ENCODE measurements around the gene LRRN4. TPM values are rescaled to one million over a fixed set of nuclear protein-coding genes. Genes with fewer than 3 reads are reported as not detected.
"Not testable (repeated sequence)": the region's sequence is repeated elsewhere in the genome, so short reads cannot be mapped to it uniquely, and the experiment has no call there.

Gene LRRN4
- total RNA-seq, 4 donors from 2014 or later = not detected

DNA sequence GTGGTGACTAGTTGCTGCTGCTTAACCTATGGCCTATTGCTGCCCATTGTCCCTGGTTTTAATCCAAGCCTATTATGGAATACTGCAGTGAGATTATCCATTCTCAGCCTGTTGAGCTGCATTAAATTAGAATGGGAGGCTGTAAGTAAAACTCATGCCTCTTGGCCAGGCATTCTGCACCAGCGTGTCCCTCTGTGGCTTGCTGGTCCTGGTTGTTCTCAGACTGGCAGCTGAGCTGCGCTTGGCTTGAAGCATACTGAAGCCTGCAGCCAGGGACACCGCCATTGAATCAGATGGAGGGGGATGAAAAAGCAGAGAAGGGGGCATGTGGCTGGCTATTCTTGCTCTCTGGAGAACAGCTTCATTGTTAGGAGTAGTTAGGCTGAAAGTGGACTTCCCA lies 15.6 kb downstream of the LRRN4 start:
- Histone ChIP-seq H3K4me3 (no peak overlapping the region), H3K4me1 (no peaks in the 10 kb centered on the region), H3K9me3 (no peaks in the 10 kb centered on the region), H3K27ac (no peak overlapping the region), H3K27me3 (no peaks in the 10 kb centered on the region), H3K36me3 (peaks cover 0 to 86% (median 0%) of the 10 kb centered on the region in 3 donors)
- no peak for DNase-seq
- TF ChIP-seq, protein P1, sequence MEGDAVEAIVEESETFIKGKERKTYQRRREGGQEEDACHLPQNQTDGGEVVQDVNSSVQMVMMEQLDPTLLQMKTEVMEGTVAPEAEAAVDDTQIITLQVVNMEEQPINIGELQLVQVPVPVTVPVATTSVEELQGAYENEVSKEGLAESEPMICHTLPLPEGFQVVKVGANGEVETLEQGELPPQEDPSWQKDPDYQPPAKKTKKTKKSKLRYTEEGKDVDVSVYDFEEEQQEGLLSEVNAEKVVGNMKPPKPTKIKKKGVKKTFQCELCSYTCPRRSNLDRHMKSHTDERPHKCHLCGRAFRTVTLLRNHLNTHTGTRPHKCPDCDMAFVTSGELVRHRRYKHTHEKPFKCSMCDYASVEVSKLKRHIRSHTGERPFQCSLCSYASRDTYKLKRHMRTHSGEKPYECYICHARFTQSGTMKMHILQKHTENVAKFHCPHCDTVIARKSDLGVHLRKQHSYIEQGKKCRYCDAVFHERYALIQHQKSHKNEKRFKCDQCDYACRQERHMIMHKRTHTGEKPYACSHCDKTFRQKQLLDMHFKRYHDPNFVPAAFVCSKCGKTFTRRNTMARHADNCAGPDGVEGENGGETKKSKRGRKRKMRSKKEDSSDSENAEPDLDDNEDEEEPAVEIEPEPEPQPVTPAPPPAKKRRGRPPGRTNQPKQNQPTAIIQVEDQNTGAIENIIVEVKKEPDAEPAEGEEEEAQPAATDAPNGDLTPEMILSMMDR (IDR thresholded peaks at IDR 0.05) = no peak
- no peak for TF ChIP-seq POLR2A (IDR thresholded peaks at IDR 0.05)

DNA sequence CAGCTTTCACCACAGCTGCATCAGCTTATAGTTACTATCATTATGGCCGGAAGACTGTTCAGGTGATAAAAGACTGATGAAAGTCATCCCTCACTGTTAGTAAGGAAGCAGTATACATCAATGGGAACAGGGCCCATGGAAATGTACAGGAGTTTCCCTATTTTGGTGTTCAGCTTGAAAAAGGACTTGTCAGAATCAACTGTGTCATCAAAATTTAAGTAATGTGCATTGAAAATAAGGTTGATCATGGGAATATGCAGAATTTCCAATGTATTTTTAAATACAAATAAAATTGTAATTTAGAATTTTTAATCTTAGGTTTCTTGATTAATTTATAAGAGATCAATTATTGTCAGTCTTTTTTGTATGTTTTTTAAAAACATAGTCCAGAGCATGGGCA lies 16.8 kb downstream of the LRRN4 start:
- Histone ChIP-seq H3K4me1 (no peaks in the 10 kb centered on the region), H3K4me3 (no peak overlapping the region), H3K9me3 (no peaks in the 10 kb centered on the region), H3K36me3 (peaks cover 0 to 89% (median 0%) of the 10 kb centered on the region in 3 donors), H3K27me3 (no peaks in the 10 kb centered on the region), H3K27ac (no peak overlapping the region)
- DNase-seq = no peak
- TF ChIP-seq, protein P1 (IDR thresholded peaks at IDR 0.05) = no peak
- TF ChIP-seq POLR2A (IDR thresholded peaks at IDR 0.05) = no peak

GRCh38 chr20:6036213-6036612 lies 17.6 kb downstream of the LRRN4 start:
- Histone ChIP-seq H3K27me3 (no peaks in the 10 kb centered on the region), H3K4me1 (no peaks in the 10 kb centered on the region), H3K9me3 (no peaks in the 10 kb centered on the region), H3K27ac (no peak overlapping the region), H3K4me3 (no peak overlapping the region), H3K36me3 (peaks cover 0 to 85% (median 0%) of the 10 kb centered on the region in 3 donors)
- no peak for DNase-seq
- TF ChIP-seq, protein P1 (IDR thresholded peaks at IDR 0.05) = no peak
- no peak for TF ChIP-seq POLR2A (IDR thresholded peaks at IDR 0.05)

DNA sequence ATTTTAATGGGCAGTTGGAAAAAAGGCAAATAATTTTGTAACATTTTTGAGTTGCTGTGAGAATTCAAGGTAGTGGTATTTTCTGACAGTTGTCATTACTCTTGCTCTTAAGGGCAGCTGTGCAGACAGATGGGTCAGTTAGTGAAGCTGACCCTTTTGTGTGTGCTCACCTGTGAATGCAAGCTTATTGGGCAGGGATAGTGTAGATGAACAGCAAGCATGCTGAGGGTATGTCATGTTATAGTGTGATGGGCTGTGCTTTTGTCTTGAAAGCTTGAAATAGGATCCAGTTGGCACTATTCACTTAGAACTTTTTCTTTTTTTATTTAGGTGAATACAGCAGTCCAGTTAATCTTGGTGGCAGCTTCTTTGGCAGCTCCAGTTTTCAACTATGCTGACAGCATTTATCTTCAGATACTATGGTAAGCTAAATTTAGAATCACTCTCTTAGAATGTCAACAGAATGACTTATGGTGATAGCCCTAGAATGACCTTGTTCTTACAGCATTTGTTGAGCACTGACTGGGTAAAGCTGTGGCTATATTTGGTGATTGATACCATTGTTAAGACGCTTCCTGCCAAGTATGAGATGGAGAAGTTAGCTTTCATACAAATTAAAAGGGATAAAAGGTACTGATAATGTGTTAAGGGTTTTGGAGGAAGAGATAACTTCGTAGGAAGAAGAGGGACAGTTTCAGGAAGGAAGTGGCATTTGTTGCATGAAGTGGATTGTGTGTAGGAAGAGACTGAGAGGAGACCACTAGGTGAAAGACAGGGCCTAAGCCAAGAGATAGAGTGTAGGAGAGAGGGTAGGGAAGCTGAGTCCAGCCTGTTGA lies 19.5 kb downstream of the LRRN4 start:
- Histone ChIP-seq H3K4me3 (no peak overlapping the region), H3K27ac (no peak overlapping the region), H3K4me1 (no peaks in the 10 kb centered on the region), H3K9me3 (no peaks in the 10 kb centered on the region), H3K36me3 (peaks cover 0 to 75% (median 0%) of the 10 kb centered on the region in 3 donors), H3K27me3 (no peaks in the 10 kb centered on the region)
- TF ChIP-seq POLR2A (IDR thresholded peaks at IDR 0.05) = no peak
- TF ChIP-seq, protein P1 (IDR thresholded peaks at IDR 0.05) = no peak
- no peak for DNase-seq

GRCh38 chr20:6032907-6033306 lies 21.0 kb downstream of the LRRN4 start:
- peaks cover 0 to 66% (median 0%) of the 10 kb centered on the region in 3 donors for H3K36me3 ChIP-seq
- H3K4me3 ChIP-seq, H3K27me3 ChIP-seq, H3K4me1 ChIP-seq, H3K27ac ChIP-seq, H3K9me3 ChIP-seq, DNase-seq: not testable (repeated sequence)

DNA sequence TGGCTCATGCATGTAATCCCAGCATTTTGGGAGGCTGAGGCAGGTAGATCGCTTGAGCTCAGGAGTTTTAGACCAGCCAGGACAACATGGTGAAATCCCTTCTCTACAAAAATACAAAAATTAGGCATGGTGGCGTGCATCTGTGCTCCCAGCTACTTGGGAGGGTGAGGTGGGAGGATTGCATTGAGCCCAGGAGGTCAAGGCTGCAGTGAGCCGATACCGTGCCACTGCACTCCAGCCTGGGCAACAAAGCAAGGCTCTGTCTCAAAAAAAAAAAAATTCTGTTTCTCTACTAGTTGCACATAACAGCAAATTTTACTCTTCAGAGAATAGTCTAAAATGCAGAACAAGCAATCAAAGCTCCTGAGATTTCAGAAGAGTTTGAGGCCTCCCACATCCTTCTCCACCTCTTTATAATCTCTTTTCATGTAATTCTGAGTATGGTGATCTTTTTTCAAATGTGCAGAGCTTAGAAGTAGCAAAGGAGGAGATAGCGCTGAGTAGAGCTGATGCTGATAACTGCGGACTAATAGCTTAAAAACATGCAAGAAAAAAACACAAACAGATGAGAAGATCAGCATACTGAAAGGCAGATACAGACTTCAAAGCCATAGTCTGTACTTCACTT lies 23.3 kb downstream of the LRRN4 start:
- no peak overlapping the region for H3K27ac ChIP-seq
- H3K4me3 ChIP-seq = no peak overlapping the region
- H3K27me3 ChIP-seq = no peaks in the 10 kb centered on the region
- H3K9me3 ChIP-seq = no peaks in the 10 kb centered on the region
- DNase-seq = no peak
- peaks cover 0 to 46% (median 0%) of the 10 kb centered on the region in 3 donors for H3K36me3 ChIP-seq
- no peaks in the 10 kb centered on the region for H3K4me1 ChIP-seq
- TF ChIP-seq POLR2A (IDR thresholded peaks at IDR 0.05) = no peak
- TF ChIP-seq, protein P1 (IDR thresholded peaks at IDR 0.05) = no peak
